A673 (cell line): ENCODE measurements around the gene CD163L1.

Source experiments
- CTCF ChIP-seq: fragments of 300-800, 200-600 bp; sonication (generic); conservative IDR thresholded peaks from 2 replicates; pipeline ENCODE4 v1.5.1; 2017; ENCODE audit warnings: low read depth, mild to moderate bottlenecking, antibody characterized with exemption, low read length, moderate library complexity, mixed read lengths
- EZH2 ChIP-seq: fragments of 200-600 bp; sonication (generic); IDR thresholded peaks from 2 replicates; pipeline ENCODE4 v1.6.1; 2017; ENCODE audit warnings: borderline replicate concordance, low read depth, mild to moderate bottlenecking, mixed read lengths, antibody characterized with exemption, low read length; ENCODE audit not compliant: poor library complexity, severe bottlenecking

DNA sequence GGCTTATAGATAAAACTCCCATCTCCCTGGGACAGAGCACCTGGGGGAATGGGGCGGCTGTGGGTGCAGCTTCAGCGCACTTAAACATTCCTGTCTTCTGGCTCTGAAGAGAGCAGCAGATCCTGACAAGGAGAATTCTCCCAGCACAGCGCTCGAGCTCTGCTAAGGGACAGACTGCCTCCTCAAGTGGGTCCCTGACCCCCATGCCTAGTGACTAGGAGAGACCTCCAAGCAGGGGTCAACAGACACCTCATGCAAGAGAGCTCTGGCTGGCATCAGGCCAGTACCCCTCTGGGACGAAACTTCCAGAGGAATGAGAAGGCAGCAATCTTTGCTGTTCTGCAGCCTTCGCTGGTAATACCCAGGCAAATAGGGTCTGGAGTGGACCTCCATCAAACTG is 28.1 kb upstream of the CD163L1 start:
- TF ChIP-seq CTCF: no peak
- TF ChIP-seq EZH2: no peak
